ENCODE data around the gene TANGO6.

DNA sequence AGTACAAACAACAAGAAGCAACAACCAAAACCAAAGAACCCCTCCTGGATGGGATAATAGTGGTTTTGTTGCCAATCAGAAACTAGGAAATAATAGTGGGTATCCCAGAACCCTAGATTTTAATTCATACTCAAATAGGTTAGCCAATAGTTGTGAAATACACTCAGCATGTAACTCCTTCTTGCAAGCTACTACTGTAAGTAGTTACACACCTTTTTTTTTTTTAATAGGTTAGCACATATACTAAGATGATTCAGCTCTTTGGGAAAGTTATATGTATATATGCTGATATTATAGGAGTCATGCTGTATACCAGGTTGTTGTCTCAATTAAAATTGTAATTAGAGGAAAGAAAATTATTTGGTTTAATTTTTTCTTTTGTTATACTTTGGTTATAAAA, 169.6 kb downstream of the TANGO6 start:
- TF ChIP-seq, protein P1, sequence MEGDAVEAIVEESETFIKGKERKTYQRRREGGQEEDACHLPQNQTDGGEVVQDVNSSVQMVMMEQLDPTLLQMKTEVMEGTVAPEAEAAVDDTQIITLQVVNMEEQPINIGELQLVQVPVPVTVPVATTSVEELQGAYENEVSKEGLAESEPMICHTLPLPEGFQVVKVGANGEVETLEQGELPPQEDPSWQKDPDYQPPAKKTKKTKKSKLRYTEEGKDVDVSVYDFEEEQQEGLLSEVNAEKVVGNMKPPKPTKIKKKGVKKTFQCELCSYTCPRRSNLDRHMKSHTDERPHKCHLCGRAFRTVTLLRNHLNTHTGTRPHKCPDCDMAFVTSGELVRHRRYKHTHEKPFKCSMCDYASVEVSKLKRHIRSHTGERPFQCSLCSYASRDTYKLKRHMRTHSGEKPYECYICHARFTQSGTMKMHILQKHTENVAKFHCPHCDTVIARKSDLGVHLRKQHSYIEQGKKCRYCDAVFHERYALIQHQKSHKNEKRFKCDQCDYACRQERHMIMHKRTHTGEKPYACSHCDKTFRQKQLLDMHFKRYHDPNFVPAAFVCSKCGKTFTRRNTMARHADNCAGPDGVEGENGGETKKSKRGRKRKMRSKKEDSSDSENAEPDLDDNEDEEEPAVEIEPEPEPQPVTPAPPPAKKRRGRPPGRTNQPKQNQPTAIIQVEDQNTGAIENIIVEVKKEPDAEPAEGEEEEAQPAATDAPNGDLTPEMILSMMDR (conservative IDR thresholded peaks at IDR 0.05 in 1 of 2, IDR thresholded peaks at IDR 0.05 in 1 of 2; ENCODE audit: extremely low read depth in 1 of 2, insufficient read depth in 1 of 2, low read depth in 1 of 2, low read length in 2 of 2) = no peak
- no peak for TF ChIP-seq EZH2 (IDR thresholded peaks at IDR 0.05; ENCODE audit: borderline replicate concordance, low read length)
